ENCODE results near the gene SHC3. TPM values are rescaled to one million over a fixed set of nuclear protein-coding genes. Genes with fewer than 3 reads are reported as not detected.

Gene SHC3
- total RNA-seq, 2 experiments from 2014 or later, result not detected

DNA sequence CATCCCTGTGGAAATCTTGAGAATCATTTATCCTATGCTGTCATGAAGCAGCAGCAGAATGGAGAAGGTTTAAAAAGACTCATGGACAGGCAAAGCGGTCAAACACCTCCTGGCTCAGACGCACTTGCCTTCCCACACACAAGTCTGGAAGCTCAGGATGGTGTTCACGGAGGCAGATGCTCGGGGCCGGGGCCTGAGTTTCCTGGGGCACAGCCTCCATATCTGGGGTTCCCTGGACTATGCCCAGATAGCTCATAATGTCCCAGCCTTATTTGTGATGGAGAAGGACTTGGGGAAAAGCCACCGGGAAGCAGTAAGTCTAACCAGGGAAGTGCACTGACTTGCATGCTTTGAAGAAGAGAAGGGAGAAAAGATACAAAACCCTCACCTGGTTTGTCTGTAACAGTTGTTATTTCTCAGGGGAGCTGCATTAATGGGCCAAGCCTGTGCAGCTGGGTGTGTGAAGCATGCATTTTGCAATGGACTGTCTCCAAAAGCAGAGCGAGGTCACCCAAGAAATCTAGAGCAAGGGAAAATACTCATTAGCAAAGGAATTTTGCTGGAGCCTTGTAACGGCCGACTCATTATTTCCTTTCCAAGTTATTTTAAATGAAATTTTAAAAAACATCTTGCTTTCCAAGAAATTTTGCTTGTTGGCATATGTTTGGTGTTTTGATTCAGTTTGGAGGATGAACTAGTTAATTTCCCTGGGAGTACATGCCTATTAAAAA lies 184.0 kb downstream of the SHC3 start:
- no peak overlapping the region for H3K27ac Mint-ChIP-seq
- H3K4me1 ChIP-seq (ENCODE audit: insufficient read depth, low read length), result peaks cover 13% of the 10 kb centered on the region
- H3K9me3 Mint-ChIP-seq, result no peaks in the 10 kb centered on the region

DNA sequence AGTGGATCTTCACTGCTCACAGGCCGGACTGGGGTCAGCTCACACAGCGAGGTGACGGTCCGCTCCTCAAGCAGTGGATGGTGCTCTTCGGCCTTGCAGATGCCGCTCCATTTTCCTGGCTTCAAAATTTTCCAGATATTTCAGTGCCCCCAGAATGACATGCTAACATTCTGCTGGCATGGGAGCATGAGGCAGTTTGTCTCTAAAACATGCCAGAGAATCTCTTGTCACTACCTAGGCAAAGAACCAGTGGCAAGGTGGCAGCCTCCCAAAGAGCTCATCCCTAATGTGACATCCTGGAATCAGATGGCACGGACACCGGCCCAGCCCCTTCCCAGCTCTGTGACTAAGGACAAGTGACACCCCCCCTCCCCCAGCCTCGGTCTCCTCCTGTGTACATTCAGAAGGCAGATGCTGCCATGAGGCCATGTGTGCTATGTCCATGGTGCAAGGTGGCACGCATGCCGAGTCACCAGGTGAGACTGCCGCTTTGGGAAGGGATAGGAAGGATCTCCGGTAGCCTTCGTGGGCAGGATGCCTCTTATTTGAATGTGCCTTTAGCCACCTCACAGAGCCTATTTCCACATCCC lies 184.7 kb downstream of the SHC3 start:
- peaks cover 33 to 46% of the 10 kb centered on the region in 2 experiments for H3K27me3 ChIP-seq (ENCODE audit: control insufficient read depth in 1 of 2, insufficient read depth in 2 of 2, low read length in 2 of 2)
- Mint-ChIP-seq H3K4me3 (no peak overlapping the region), H3K27ac (no peak overlapping the region), H3K36me3 (ENCODE audit: low read depth) (no peaks in the 10 kb centered on the region), H3K4me1 (ENCODE audit: low read depth) (peaks cover 23% of the 10 kb centered on the region), H3K9me3 (no peaks in the 10 kb centered on the region), H3K27me3 (peaks cover 63% of the 10 kb centered on the region)
- DNase-seq, result no peak
- TF ChIP-seq, protein P1, sequence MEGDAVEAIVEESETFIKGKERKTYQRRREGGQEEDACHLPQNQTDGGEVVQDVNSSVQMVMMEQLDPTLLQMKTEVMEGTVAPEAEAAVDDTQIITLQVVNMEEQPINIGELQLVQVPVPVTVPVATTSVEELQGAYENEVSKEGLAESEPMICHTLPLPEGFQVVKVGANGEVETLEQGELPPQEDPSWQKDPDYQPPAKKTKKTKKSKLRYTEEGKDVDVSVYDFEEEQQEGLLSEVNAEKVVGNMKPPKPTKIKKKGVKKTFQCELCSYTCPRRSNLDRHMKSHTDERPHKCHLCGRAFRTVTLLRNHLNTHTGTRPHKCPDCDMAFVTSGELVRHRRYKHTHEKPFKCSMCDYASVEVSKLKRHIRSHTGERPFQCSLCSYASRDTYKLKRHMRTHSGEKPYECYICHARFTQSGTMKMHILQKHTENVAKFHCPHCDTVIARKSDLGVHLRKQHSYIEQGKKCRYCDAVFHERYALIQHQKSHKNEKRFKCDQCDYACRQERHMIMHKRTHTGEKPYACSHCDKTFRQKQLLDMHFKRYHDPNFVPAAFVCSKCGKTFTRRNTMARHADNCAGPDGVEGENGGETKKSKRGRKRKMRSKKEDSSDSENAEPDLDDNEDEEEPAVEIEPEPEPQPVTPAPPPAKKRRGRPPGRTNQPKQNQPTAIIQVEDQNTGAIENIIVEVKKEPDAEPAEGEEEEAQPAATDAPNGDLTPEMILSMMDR (IDR thresholded peaks at IDR 0.05), result no peak
- H3K4me1 ChIP-seq (ENCODE audit: insufficient read depth, low read length), result peaks cover 18% of the 10 kb centered on the region
- CTCF ChIA-PET, result no interaction called here
- no peak overlapping the region for H3K27ac ChIP-seq (ENCODE audit: low read depth in 1 of 2, low read length in 2 of 2)
- H3K4me3 ChIP-seq (ENCODE audit: low read length), result no peak overlapping the region
- H3K9me3 ChIP-seq (ENCODE audit: control insufficient read depth in 1 of 2, insufficient read depth in 1 of 2, low read length in 2 of 2), result peaks cover 0 to 4% of the 10 kb centered on the region in 2 experiments
- ATAC-seq (ENCODE audit: poor library complexity), result no peak
- H3K36me3 ChIP-seq (ENCODE audit: insufficient read depth, low read length), result no peaks in the 10 kb centered on the region
- POLR2A ChIA-PET, result no interaction called here
- intact Hi-C loops (cut with DNase I, micrococcal nuclease), result no loop called here

More for the DNA sequence above, 184.0 kb downstream of the SHC3 start:
- Histone ChIP-seq H3K27ac (ENCODE audit: low read depth in 1 of 2, low read length in 2 of 2) (no peak overlapping the region), H3K27me3 (ENCODE audit: control insufficient read depth in 1 of 2, insufficient read depth in 2 of 2, low read length in 2 of 2) (peaks cover 33 to 46% of the 10 kb centered on the region in 2 experiments), H3K9me3 (ENCODE audit: control insufficient read depth in 1 of 2, insufficient read depth in 1 of 2, low read length in 2 of 2) (peaks cover 0 to 4% of the 10 kb centered on the region in 2 experiments), H3K36me3 (ENCODE audit: insufficient read depth, low read length) (no peaks in the 10 kb centered on the region), H3K4me3 (ENCODE audit: low read length) (no peak overlapping the region)
- ATAC-seq (ENCODE audit: poor library complexity), result no peak
- Mint-ChIP-seq H3K27me3 (peaks cover 56% of the 10 kb centered on the region), H3K4me3 (no peak overlapping the region), H3K36me3 (ENCODE audit: low read depth) (no peaks in the 10 kb centered on the region), H3K4me1 (ENCODE audit: low read depth) (peaks cover 17% of the 10 kb centered on the region)
- TF ChIP-seq, protein P1 (IDR thresholded peaks at IDR 0.05), result no peak
- ChIA-PET POLR2A (no interaction called here), CTCF (no interaction called here)
- DNase-seq, result no peak
- intact Hi-C loops (cut with DNase I, micrococcal nuclease), result no loop called here

DNA sequence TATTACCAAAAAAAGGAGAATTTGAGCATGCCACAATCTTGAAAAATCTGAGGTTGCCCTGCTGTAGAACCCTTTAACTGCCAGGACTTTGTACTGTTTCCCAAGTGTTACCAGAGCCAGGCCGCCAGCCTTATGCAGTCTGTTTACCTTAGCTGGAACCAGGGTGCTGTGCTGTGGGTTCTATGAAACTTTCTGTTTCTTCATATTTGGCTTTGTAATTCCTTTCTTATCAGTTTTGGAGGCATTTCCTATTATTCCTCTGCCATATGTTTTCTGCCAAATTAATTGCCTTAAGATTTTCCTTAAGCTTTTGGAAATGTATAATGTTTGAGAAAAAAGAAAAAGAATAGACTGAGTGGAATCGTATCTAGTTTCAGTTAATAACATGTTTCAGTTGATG lies 185.3 kb downstream of the SHC3 start:
- Histone ChIP-seq H3K27ac (ENCODE audit: low read depth in 1 of 2, low read length in 2 of 2) (no peak overlapping the region), H3K4me3 (ENCODE audit: low read length) (no peak overlapping the region), H3K9me3 (ENCODE audit: control insufficient read depth in 1 of 2, insufficient read depth in 1 of 2, low read length in 2 of 2) (peaks cover 0 to 4% of the 10 kb centered on the region in 2 experiments), H3K27me3 (ENCODE audit: control insufficient read depth in 1 of 2, insufficient read depth in 2 of 2, low read length in 2 of 2) (peaks cover 33 to 46% of the 10 kb centered on the region in 2 experiments), H3K36me3 (ENCODE audit: insufficient read depth, low read length) (no peaks in the 10 kb centered on the region), H3K4me1 (ENCODE audit: insufficient read depth, low read length) (peaks cover 18% of the 10 kb centered on the region)
- H3K36me3 Mint-ChIP-seq (ENCODE audit: low read depth), result no peaks in the 10 kb centered on the region
- no peak for ATAC-seq (ENCODE audit: poor library complexity)
- ChIA-PET CTCF (no interaction called here), POLR2A (no interaction called here)
- no peaks in the 10 kb centered on the region for H3K9me3 Mint-ChIP-seq
- H3K4me3 Mint-ChIP-seq, result no peak overlapping the region
- TF ChIP-seq, protein P1 (IDR thresholded peaks at IDR 0.05), result no peak
- peaks cover 63% of the 10 kb centered on the region for H3K27me3 Mint-ChIP-seq
- DNase-seq, result no peak
- H3K27ac Mint-ChIP-seq, result no peak overlapping the region
- H3K4me1 Mint-ChIP-seq (ENCODE audit: low read depth), result peaks cover 25% of the 10 kb centered on the region
- intact Hi-C loops (cut with DNase I, micrococcal nuclease), result no loop called here

All from CD4-positive, alpha-beta T cell (primary cell).